CD14-positive monocyte (primary cell): ENCODE measurements around the gene CBY2. TPM values are rescaled to one million over a fixed set of nuclear protein-coding genes. Genes with fewer than 3 reads are reported as not detected.

Experiments used
- DNase-seq, 3 donors: peaks; one replicate each; pipeline ENCODE4 v3.0.0-alpha.2; 2011 to 2022
- H2AFZ ChIP-seq: 2 replicates; pipeline ENCODE4 v1.6.0; 2012; ENCODE audit warnings: mild to moderate bottlenecking, low read depth, low read length, inconsistent platforms; ENCODE audit not compliant: insufficient read depth, poor library complexity, severe bottlenecking
- H3K27ac ChIP-seq, 2 donors: 1 replicate in 1 of 2; 2 replicates in 1 of 2; pipeline ENCODE4 v1.5.1; 2012 to 2013; ENCODE audit warnings: low read length in 2 of 2, control low read depth in 1 of 2, inconsistent platforms in 1 of 2, low read depth in 1 of 2, mild to moderate bottlenecking in 1 of 2
- H3K27me3 ChIP-seq, 2 donors: one replicate each; pipeline versions ENCODE4 v1.6.0 to v1.6.1; 2011 to 2013; ENCODE audit warnings: low read length in 2 of 2; ENCODE audit not compliant: control insufficient read depth in 2 of 2, insufficient read depth in 2 of 2
- H3K36me3 ChIP-seq, 2 donors: replicated peaks in 1 of 2; 1 replicate in 1 of 2; 2 replicates in 1 of 2; pipeline versions ENCODE4 v1.5.1 to v1.6.1; 2012 to 2013; ENCODE audit warnings: low read length in 2 of 2, control low read depth in 1 of 2, inconsistent platforms in 1 of 2, mild to moderate bottlenecking in 1 of 2; ENCODE audit not compliant: insufficient read depth in 2 of 2, control insufficient read depth in 1 of 2
- H3K4me1 ChIP-seq, 2 donors: 1 replicate in 1 of 2; 2 replicates in 1 of 2; pipeline versions ENCODE4 v1.5.1 to v1.6.1; 2012 to 2013; ENCODE audit warnings: low read length in 2 of 2, control low read depth in 1 of 2, inconsistent platforms in 1 of 2, mild to moderate bottlenecking in 1 of 2, moderate library complexity in 1 of 2; ENCODE audit not compliant: insufficient read depth in 2 of 2, control insufficient read depth in 1 of 2
- H3K4me2 ChIP-seq: replicated peaks from 2 replicates; pipeline ENCODE3; 2012; ENCODE audit warnings: low read length, moderate library complexity, mild to moderate bottlenecking; ENCODE audit not compliant: poor library complexity, severe bottlenecking; ENCODE audit errors: extremely low read depth
- H3K4me3 ChIP-seq, 3 experiments: fragments of 200-600 bp in 1 of 3; sonication (generic) in 1 of 3; replicated peaks in 1 of 3; 1 replicate in 2 of 3; 2 replicates in 1 of 3; pipeline ENCODE4 v1.5.1; 2011 to 2013; ENCODE audit warnings: low read length in 3 of 3, mild to moderate bottlenecking in 3 of 3, control low read depth in 2 of 3, low read depth in 2 of 3, inconsistent platforms in 1 of 3, moderate library complexity in 1 of 3
- H3K79me2 ChIP-seq: 2 replicates; pipeline ENCODE4 v1.6.0; 2012; ENCODE audit warnings: mild to moderate bottlenecking, control low read depth, inconsistent platforms, low read length, moderate library complexity; ENCODE audit not compliant: insufficient read depth
- H3K9ac ChIP-seq: 2 replicates; pipeline ENCODE4 v1.6.0; 2017; ENCODE audit warnings: low read length, mild to moderate bottlenecking; ENCODE audit not compliant: insufficient read depth, poor library complexity, severe bottlenecking
- H3K9me3 ChIP-seq, 2 donors: replicated peaks in 1 of 2; 1 replicate in 1 of 2; 2 replicates in 1 of 2; pipeline versions ENCODE4 v1.5.1 to v1.6.1; 2012 to 2013; ENCODE audit warnings: low read length in 2 of 2, control low read depth in 1 of 2; ENCODE audit not compliant: control insufficient read depth in 1 of 2, insufficient read depth in 1 of 2
- H4K20me1 ChIP-seq: 2 replicates; pipeline ENCODE4 v1.6.0; 2012; ENCODE audit warnings: mild to moderate bottlenecking, low read length, control low read depth, moderate library complexity; ENCODE audit not compliant: insufficient read depth
- H3K27ac Mint-ChIP-seq, 7 donors: one replicate each; pipeline ENCODE4 v1.8.0; 2020; ENCODE audit warnings: mild to moderate bottlenecking in 7 of 7, mixed read lengths in 7 of 7, moderate library complexity in 6 of 7, inconsistent platforms in 2 of 7
- H3K27me3 Mint-ChIP-seq, 3 donors: one replicate each; pipeline ENCODE4 v1.8.0; 2021 to 2022; ENCODE audit warnings: low read depth in 3 of 3, mild to moderate bottlenecking in 3 of 3, mixed read lengths in 3 of 3, moderate library complexity in 3 of 3, inconsistent platforms in 1 of 3
- H3K36me3 Mint-ChIP-seq, 2 donors: one replicate each; pipeline ENCODE4 v1.8.0; 2020; ENCODE audit warnings: mixed read lengths in 2 of 2, inconsistent platforms in 1 of 2, mild to moderate bottlenecking in 1 of 2
- H3K4me1 Mint-ChIP-seq: one replicate; pipeline ENCODE4 v1.8.0; 2020; ENCODE audit warnings: mild to moderate bottlenecking, mixed read lengths
- H3K4me3 Mint-ChIP-seq, 2 donors: one replicate each; pipeline ENCODE4 v1.8.0; 2020; ENCODE audit warnings: mild to moderate bottlenecking in 2 of 2, mixed read lengths in 2 of 2, moderate library complexity in 1 of 2
- H3K9me3 Mint-ChIP-seq, 7 donors: one replicate each; pipeline ENCODE4 v1.8.0; 2020 to 2022; ENCODE audit warnings: mixed read lengths in 7 of 7, mild to moderate bottlenecking in 6 of 7, moderate library complexity in 6 of 7, inconsistent platforms in 2 of 7
- WGBS: methylation state at CpG from one replicate; pipeline ENCODE4 v1.1.5; 2013; ENCODE audit warnings: missing lambda C conversion rate; ENCODE audit not compliant: insufficient coverage; 5-methylcytosine and 5-hydroxymethylcytosine counted together
- intact Hi-C, 2 donors: fragments of 100-400 bp; cut with micrococcal nuclease; formaldehyde crosslinking; loops; one replicate each; pipeline versions ENCODE4 v1.15.0 to v1.15.1; 2023
- polyA plus RNA-seq, 3 donors: library from polyadenylated mRNA; depleted of rRNA in 1 of 3; unstranded in 2 of 3; stranded (reverse) in 1 of 3; fragments of 300-500 nt in 2 of 3; fragments of >200 nt in 1 of 3; fragmentation: Illumina TruSeq in 2 of 3; gene quantifications; 1 replicate in 2 of 3; 2 replicates in 1 of 3; pipeline ENCODE4 v1.2.3, GENCODE V29; 2012 to 2021
- TF ChIP-seq, protein P1 (sequence below): fragments of 200-600 bp; IDR thresholded peaks from one replicate; pipeline ENCODE4 v1.8.0; 2022; ENCODE audit warnings: antibody characterized with exemption, mild to moderate bottlenecking

CBY2 gene
- polyA plus RNA-seq, 3 donors = not detected

DNA sequence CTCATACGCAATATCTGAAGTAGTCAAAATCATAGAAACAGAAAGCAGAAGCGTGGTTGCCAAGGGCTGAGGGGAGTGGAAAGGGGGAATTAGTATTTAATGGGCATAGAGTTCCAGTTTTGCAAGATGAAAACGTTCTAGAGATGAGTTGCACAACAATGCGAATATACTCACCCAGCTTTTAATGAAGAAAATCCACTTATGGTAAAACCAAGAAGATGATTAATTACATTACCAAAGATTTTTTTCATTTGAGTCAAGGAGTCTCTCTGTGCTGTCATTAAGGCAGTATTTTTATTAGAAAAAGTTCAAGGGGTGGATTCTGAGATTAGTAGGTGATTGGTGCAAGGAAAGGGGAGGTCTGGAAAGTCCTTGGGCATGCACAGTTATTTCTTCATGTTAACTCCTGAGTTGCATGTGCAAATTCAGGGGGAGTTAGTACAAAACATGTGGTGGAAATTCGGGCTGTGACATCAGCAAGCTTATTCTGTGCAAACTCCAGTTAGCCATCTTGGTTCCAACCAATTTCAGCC, 6.9 kb upstream of the CBY2 start:
- TF ChIP-seq, protein P1, sequence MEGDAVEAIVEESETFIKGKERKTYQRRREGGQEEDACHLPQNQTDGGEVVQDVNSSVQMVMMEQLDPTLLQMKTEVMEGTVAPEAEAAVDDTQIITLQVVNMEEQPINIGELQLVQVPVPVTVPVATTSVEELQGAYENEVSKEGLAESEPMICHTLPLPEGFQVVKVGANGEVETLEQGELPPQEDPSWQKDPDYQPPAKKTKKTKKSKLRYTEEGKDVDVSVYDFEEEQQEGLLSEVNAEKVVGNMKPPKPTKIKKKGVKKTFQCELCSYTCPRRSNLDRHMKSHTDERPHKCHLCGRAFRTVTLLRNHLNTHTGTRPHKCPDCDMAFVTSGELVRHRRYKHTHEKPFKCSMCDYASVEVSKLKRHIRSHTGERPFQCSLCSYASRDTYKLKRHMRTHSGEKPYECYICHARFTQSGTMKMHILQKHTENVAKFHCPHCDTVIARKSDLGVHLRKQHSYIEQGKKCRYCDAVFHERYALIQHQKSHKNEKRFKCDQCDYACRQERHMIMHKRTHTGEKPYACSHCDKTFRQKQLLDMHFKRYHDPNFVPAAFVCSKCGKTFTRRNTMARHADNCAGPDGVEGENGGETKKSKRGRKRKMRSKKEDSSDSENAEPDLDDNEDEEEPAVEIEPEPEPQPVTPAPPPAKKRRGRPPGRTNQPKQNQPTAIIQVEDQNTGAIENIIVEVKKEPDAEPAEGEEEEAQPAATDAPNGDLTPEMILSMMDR = no peak

DNA sequence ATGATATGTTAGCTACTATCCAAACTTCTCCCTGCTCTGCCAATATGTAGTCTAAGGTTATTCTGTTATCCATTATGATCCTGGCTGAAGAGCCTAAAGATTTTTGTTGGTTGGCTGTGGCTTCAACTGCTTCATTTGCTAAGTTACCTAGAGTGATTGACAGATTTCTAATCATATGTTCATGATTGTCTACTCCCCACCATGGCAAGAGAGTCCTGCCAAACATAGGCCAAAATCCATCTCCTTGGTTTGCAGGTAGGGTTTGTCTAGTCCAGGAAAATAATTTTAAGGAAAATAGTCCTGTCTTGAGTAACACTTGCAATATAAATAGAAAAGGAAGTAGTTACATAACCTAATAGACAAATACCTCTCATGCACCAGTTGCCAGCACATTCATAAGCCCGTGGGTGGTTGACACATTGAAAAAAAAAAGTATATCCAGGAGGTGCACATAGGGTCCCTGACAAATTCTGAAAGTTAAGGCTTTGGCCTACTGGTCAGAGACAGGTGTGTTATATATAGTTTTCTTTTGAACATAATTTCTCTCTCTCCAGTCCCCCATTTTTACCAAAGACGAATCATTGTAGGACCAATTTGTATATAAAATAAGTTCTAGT, 5.4 kb upstream of the CBY2 start:
- peak overlapping the region in 1 of 2 donors; percentile 46 for H3K4me3 Mint-ChIP-seq
- intact Hi-C loops = no loop called here
- peak overlapping the region in 1 of 2 donors; percentile 10 for H3K27ac ChIP-seq
- no peaks in the 10 kb centered on the region for H3K9me3 ChIP-seq
- H3K4me2 ChIP-seq = peak overlapping the region; percentile 2
- H3K9ac ChIP-seq = no peak overlapping the region
- TF ChIP-seq, protein P1 = no peak
- no peaks in the 10 kb centered on the region for H3K27me3 ChIP-seq
- no peak overlapping the region for H2AFZ ChIP-seq
- peaks cover 26 to 30% of the 10 kb centered on the region in 2 donors for H3K4me1 ChIP-seq
- H4K20me1 ChIP-seq = no peaks in the 10 kb centered on the region
- H3K4me1 Mint-ChIP-seq = peaks cover 30% of the 10 kb centered on the region
- H3K36me3 ChIP-seq = no peaks in the 10 kb centered on the region
- no peaks in the 10 kb centered on the region for H3K79me2 ChIP-seq
- DNase-seq = peak; percentile 4 to 63 (median 15)
- H3K9me3 Mint-ChIP-seq = peaks cover 2 to 13% (median 6%) of the 10 kb centered on the region in 7 donors
- H3K36me3 Mint-ChIP-seq = peaks cover 0 to 5% of the 10 kb centered on the region in 2 donors
- peak overlapping the region in 3 of 7 donors; percentile 19 to 47 (median 43) for H3K27ac Mint-ChIP-seq
- peaks cover 0 to 3% (median 1%) of the 10 kb centered on the region in 3 donors for H3K27me3 Mint-ChIP-seq
- no peak overlapping the region for H3K4me3 ChIP-seq
- WGBS = no CpG with 5 or more reads among the region's 2 CpGs

More for the DNA sequence above, 6.9 kb upstream of the CBY2 start:
- Histone ChIP-seq H3K9ac (no peak overlapping the region), H3K9me3 (no peaks in the 10 kb centered on the region), H2AFZ (no peak overlapping the region), H3K4me2 (peak overlapping the region; percentile 30), H3K4me1 (peaks cover 26 to 30% of the 10 kb centered on the region in 2 donors), H3K27me3 (no peaks in the 10 kb centered on the region), H3K36me3 (no peaks in the 10 kb centered on the region), H3K4me3 (peak overlapping the region in 1 of 3 experiments; percentile 20), H3K27ac (peak overlapping the region in 1 of 2 donors; percentile 58), H4K20me1 (no peaks in the 10 kb centered on the region), H3K79me2 (no peaks in the 10 kb centered on the region)
- DNase-seq = peak; percentile 50 to 82 (median 54)
- no CpG with 5 or more reads among the region's 5 CpGs for WGBS
- Mint-ChIP-seq H3K27me3 (peaks cover 0 to 4% (median 2%) of the 10 kb centered on the region in 3 donors), H3K9me3 (peaks cover 2 to 13% (median 6%) of the 10 kb centered on the region in 7 donors), H3K4me3 (peak overlapping the region in 1 of 2 donors; percentile 47), H3K36me3 (peaks cover 0 to 5% of the 10 kb centered on the region in 2 donors), H3K27ac (peak overlapping the region; percentile 35 to 91 (median 81)), H3K4me1 (peaks cover 30% of the 10 kb centered on the region)
- intact Hi-C loops = no loop called here
